Osteoblast (primary cell): Measurements from ENCODE around the gene EPN3. TPM values are rescaled to one million over a fixed set of nuclear protein-coding genes. Genes with fewer than 3 reads are reported as not detected.
A peak's percentile ranks its signal among the peaks of the same experiment; 100 is the strongest.

ENCODE experiments used
- DNase-seq: peaks from one replicate; pipeline ENCODE4 v3.0.0; 2011; ENCODE audit warnings: low spot score, mixed read lengths; ENCODE audit not compliant: insufficient read length; ENCODE audit errors: missing footprints
- H2AFZ ChIP-seq: 2 replicates; pipeline ENCODE4 v1.6.0; 2011; ENCODE audit warnings: mild to moderate bottlenecking, low read length
- H3K27ac ChIP-seq: 2 replicates; pipeline ENCODE4 v1.5.1; 2011; ENCODE audit warnings: mild to moderate bottlenecking, low read depth, low read length, moderate library complexity
- H3K27me3 ChIP-seq: 2 replicates; pipeline ENCODE4 v1.6.0; 2012; ENCODE audit warnings: mild to moderate bottlenecking, control low read depth, inconsistent platforms, low read length, moderate library complexity; ENCODE audit not compliant: insufficient read depth
- H3K36me3 ChIP-seq: 2 replicates; pipeline ENCODE4 v1.5.1; 2011; ENCODE audit warnings: mild to moderate bottlenecking, low read length, control low read depth, moderate library complexity; ENCODE audit not compliant: insufficient read depth
- H3K4me1 ChIP-seq: 2 replicates; pipeline ENCODE4 v1.5.1; 2011; ENCODE audit warnings: mild to moderate bottlenecking, low read length, control low read depth, moderate library complexity; ENCODE audit not compliant: insufficient read depth
- H3K4me2 ChIP-seq: 2 replicates; pipeline ENCODE4 v1.6.0; 2011; ENCODE audit warnings: mild to moderate bottlenecking, low read length; ENCODE audit not compliant: insufficient read depth
- H3K4me3 ChIP-seq: fragments of 200-600 bp; sonication (generic); 3 replicates; pipeline ENCODE4 v1.5.1; 2012; ENCODE audit warnings: mild to moderate bottlenecking, low read length, inconsistent platforms; ENCODE audit not compliant: insufficient read depth
- H3K79me2 ChIP-seq: 2 replicates; pipeline ENCODE4 v1.6.0; 2012; ENCODE audit warnings: mild to moderate bottlenecking, low read length, control low read depth, inconsistent platforms; ENCODE audit not compliant: insufficient read depth
- H3K9me3 ChIP-seq: 2 replicates; pipeline ENCODE4 v1.5.1; 2011; ENCODE audit warnings: low read depth, low read length, control low read depth
- H4K20me1 ChIP-seq: 2 replicates; pipeline ENCODE4 v1.6.0; 2012; ENCODE audit warnings: mild to moderate bottlenecking, low read length, control low read depth; ENCODE audit not compliant: insufficient read depth
- total RNA-seq: library from RNA; depleted of rRNA; stranded (reverse); fragments of >200 nt; gene quantifications from 2 replicates; pipeline ENCODE4 v1.2.3, GENCODE V29; 2012
- TF ChIP-seq, protein P1 (sequence below): IDR thresholded peaks from 2 replicates; pipeline ENCODE4 v1.5.1; 2011; ENCODE audit warnings: mild to moderate bottlenecking, low read depth, low read length, moderate library complexity; ENCODE audit errors: extremely low read depth

Gene EPN3
- total RNA-seq, 1 donor, result not detected

GRCh38 chr17:50564916-50565315, 32.4 kb downstream of the EPN3 start:
- H3K79me2 ChIP-seq, result no peaks in the 10 kb centered on the region
- peak; percentile 92 for DNase-seq
- H3K36me3 ChIP-seq, result no peaks in the 10 kb centered on the region
- TF ChIP-seq, protein P1, sequence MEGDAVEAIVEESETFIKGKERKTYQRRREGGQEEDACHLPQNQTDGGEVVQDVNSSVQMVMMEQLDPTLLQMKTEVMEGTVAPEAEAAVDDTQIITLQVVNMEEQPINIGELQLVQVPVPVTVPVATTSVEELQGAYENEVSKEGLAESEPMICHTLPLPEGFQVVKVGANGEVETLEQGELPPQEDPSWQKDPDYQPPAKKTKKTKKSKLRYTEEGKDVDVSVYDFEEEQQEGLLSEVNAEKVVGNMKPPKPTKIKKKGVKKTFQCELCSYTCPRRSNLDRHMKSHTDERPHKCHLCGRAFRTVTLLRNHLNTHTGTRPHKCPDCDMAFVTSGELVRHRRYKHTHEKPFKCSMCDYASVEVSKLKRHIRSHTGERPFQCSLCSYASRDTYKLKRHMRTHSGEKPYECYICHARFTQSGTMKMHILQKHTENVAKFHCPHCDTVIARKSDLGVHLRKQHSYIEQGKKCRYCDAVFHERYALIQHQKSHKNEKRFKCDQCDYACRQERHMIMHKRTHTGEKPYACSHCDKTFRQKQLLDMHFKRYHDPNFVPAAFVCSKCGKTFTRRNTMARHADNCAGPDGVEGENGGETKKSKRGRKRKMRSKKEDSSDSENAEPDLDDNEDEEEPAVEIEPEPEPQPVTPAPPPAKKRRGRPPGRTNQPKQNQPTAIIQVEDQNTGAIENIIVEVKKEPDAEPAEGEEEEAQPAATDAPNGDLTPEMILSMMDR, result no peak
- H2AFZ ChIP-seq, result peak overlapping the region; percentile 62
- H3K4me3 ChIP-seq, result peak overlapping the region; percentile 45
- H3K4me2 ChIP-seq, result peak overlapping the region; percentile 58
- H3K27ac ChIP-seq, result no peak overlapping the region
- peaks cover 13% of the 10 kb centered on the region for H3K4me1 ChIP-seq
- peaks cover 47% of the 10 kb centered on the region for H3K27me3 ChIP-seq
- H4K20me1 ChIP-seq, result no peaks in the 10 kb centered on the region
- no peaks in the 10 kb centered on the region for H3K9me3 ChIP-seq

DNA sequence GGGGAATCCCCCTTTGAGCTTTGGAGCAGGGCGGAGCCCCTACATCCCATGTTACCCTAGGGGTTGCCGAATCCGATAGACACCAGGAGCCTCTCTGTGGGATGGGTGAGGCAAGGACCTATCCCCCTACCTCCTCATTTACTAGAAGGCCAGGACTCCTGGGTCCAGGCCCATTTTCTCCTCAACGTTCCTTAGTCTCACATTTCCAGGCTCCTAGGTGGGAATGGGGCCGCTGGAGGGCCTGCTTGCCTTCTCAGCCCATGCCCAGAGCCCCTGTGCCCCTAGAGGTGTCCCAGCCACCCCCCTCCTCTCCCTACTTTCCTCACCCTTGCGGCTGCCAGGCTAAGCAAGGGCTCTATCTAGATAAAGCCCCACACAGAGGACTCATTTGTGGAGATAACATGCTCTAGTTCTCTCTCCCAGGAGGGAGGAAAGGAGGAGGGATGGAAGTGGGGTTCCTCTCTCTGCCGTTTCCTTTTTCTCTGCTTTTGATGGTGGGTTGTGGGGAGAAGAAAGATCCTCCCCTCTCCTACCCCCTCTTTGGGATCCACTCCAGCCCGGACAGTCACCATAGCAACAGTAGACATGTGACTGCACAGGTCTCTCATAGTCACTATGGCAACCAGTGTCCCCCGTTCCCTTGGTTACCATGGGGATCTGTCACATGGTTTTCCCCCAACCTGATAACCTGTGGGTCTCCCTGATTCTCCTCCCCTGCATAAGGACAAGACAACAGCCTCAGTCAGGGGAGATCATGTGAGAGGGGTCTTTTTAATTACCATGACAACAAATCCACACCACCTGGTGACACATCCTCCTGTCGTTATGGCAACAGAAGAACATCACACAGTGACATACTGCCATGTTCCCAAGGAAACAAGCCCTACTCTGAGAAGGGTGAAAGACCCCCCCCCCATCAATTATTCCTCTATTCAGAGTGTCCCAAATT, 33.1 kb downstream of the EPN3 start:
- TF ChIP-seq, protein P1, result no peak
- Histone ChIP-seq H3K4me3 (no peak overlapping the region), H3K4me2 (peak overlapping the region; percentile 58), H3K27ac (no peak overlapping the region), H3K36me3 (no peaks in the 10 kb centered on the region), H3K27me3 (peaks cover 42% of the 10 kb centered on the region), H3K4me1 (peaks cover 9% of the 10 kb centered on the region), H3K79me2 (no peaks in the 10 kb centered on the region), H2AFZ (no peak overlapping the region), H3K9me3 (no peaks in the 10 kb centered on the region), H4K20me1 (no peaks in the 10 kb centered on the region)
- DNase-seq, result no peak

DNA sequence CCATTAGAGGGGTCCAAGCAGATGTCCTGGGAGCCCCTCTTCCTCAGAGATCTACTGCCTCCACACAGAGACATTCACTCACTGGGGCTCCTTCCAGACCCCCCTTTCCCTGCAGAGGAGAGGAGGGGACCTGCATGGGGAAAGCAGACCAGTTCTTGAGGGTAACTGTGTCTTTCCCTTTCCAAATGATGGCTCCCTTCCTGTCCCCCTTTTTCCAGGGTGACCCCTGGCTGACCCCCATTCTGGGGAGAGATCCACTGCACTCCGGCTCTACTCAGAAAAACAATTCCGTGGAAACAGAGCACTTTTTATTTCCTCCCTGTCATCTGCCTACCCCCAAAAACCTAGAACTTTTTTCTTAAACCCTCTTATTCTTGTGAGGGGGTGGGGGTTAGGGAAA, 34.4 kb downstream of the EPN3 start:
- DNase-seq, result no peak
- H3K27me3 ChIP-seq, result peaks cover 36% of the 10 kb centered on the region
- H2AFZ ChIP-seq, result no peak overlapping the region
- H3K36me3 ChIP-seq, result no peaks in the 10 kb centered on the region
- no peak overlapping the region for H3K4me2 ChIP-seq
- H3K79me2 ChIP-seq, result no peaks in the 10 kb centered on the region
- H3K4me1 ChIP-seq, result peaks cover 9% of the 10 kb centered on the region
- H3K27ac ChIP-seq, result no peak overlapping the region
- no peaks in the 10 kb centered on the region for H3K9me3 ChIP-seq
- TF ChIP-seq, protein P1, result no peak
- H3K4me3 ChIP-seq, result no peak overlapping the region
- H4K20me1 ChIP-seq, result no peaks in the 10 kb centered on the region

DNA sequence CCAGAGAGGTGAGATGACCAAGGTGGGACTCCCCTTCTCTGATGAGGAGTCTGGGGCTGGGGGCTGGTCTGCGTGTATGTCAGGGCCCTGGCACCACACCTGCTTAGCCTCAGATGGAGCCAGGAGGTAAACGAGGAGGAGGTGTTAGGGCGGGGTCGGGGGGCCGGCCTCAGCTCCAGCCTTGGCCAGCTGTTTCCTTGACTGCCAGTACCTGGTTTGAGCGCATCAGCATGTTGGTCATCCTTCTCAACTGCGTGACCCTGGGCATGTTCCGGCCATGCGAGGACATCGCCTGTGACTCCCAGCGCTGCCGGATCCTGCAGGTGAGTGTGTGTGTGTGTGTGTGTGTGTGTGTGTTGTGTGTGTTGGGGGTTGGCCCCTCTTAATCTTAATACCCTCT, 36.1 kb downstream of the EPN3 start:
- TF ChIP-seq, protein P1, result no peak
- no peak for DNase-seq
- Histone ChIP-seq H2AFZ (no peak overlapping the region), H3K4me1 (peaks cover 9% of the 10 kb centered on the region), H3K4me2 (no peak overlapping the region), H3K27ac (no peak overlapping the region), H3K4me3 (no peak overlapping the region), H3K36me3 (no peaks in the 10 kb centered on the region), H3K9me3 (no peaks in the 10 kb centered on the region), H4K20me1 (no peaks in the 10 kb centered on the region), H3K79me2 (no peaks in the 10 kb centered on the region), H3K27me3 (peaks cover 19% of the 10 kb centered on the region)
